Left renal cortex interstitium (tissue), 4 donors: ENCODE measurements around the gene EML4. TPM values are rescaled to one million over a fixed set of nuclear protein-coding genes. Genes with fewer than 3 reads are reported as not detected.
"Not testable (repeated sequence)": the region's sequence is repeated elsewhere in the genome, so short reads cannot be mapped to it uniquely, and the experiment has no call there.

Experiments used
- DNase-seq, 4 donors: peaks; one replicate each; pipeline ENCODE4 v3.0.0-alpha.2; 2013; ENCODE audit warnings: low read depth in 4 of 4, low spot score in 2 of 4, missing footprints in 1 of 4
- polyA plus RNA-seq, 4 donors: library from polyadenylated mRNA; unstranded; fragments of 120-200 nt; gene quantifications; one replicate each; pipeline ENCODE4 v1.2.1, GENCODE V29; 2013; ENCODE audit not compliant: insufficient read length in 4 of 4

EML4 gene
- polyA plus RNA-seq, 4 donors: 96.8 to 136 (median 111) TPM

GRCh38 chr2:42327125-42327524 is 158.0 kb downstream of the EML4 start:
- DNase-seq: no peak

- DNase-seq: no peak
Observed at GRCh38 chr2:42328148-42328833, 159.1 kb downstream of the EML4 start.

- DNase-seq: no peak
Observed at GRCh38 chr2:42328923-42329322, 159.8 kb downstream of the EML4 start.

GRCh38 chr2:42329736-42330135 is 160.6 kb downstream of the EML4 start:
- DNase-seq: peak in 2 of 4 donors; percentile 21 to 23

- DNase-seq: no peak
Observed at GRCh38 chr2:42331569-42332284, 162.6 kb downstream of the EML4 start.

- DNase-seq: no peak
Observed at GRCh38 chr2:42332575-42332974, 163.4 kb downstream of the EML4 start.

- no peak for DNase-seq
Observed at GRCh38 chr2:42333579-42333978, 164.4 kb downstream of the EML4 start.

- no peak for DNase-seq
Observed at GRCh38 chr2:42334220-42334619, 165.1 kb downstream of the EML4 start.

GRCh38 chr2:42334865-42335264 is 165.7 kb downstream of the EML4 start:
- DNase-seq: not testable (repeated sequence)

- DNase-seq: no peak
Observed at GRCh38 chr2:42335514-42336104, 166.5 kb downstream of the EML4 start.

- DNase-seq: no peak
Observed at GRCh38 chr2:42336361-42336965, 167.3 kb downstream of the EML4 start.

GRCh38 chr2:42337356-42337820 is 168.2 kb downstream of the EML4 start:
- DNase-seq: no peak

GRCh38 chr2:42337846-42338566 is 168.9 kb downstream of the EML4 start:
- DNase-seq: no peak

GRCh38 chr2:42338567-42339190 is 169.5 kb downstream of the EML4 start:
- DNase-seq: no peak

GRCh38 chr2:42339191-42339912 is 170.2 kb downstream of the EML4 start:
- no peak for DNase-seq

GRCh38 chr2:42340045-42340937 is 171.1 kb downstream of the EML4 start:
- DNase-seq: no peak

GRCh38 chr2:42340938-42341636 is 171.9 kb downstream of the EML4 start:
- DNase-seq: no peak
